ENCODE measurements around the gene CSAG3.

DNA sequence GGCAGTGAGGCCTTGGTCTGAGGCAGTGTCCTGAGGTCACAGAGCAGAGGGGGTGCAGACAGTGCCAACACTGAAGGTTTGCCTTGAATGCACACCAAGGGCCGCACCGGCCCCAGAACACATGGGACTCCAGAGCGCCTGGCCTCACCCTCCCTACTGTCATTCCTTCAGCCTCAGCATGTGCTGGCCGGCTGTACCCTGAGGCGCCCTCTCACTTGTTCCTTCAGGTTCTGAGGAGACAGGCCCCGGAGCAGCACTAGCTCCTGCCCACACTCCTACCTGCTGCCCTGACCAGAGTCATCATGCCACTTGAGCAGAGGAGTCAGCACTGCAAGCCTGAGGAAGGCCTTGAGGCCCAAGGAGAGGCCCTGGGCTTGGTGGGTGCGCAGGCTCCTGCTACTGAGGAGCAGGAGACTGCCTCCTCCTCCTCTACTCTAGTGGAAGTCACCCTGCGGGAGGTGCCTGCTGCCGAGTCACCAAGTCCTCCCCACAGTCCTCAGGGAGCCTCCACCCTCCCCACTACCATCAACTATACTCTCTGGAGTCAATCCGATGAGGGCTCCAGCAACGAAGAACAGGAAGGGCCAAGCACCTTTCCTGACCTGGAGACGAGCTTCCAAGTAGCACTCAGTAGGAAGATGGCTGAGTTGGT lies 23.0 kb upstream of the CSAG3 start:
- no peak for TF ChIP-seq NCOA1 (IDR thresholded peaks at IDR 0.05; ENCODE audit: low read depth)
- no peak for TF ChIP-seq TGIF2 (CRISPR knock-in tag; IDR thresholded peaks at IDR 0.05)
- TF ChIP-seq TCF3 (CRISPR knock-in tag; IDR thresholded peaks at IDR 0.05): no peak

Data from K562 (cell line).